HG02870 (cell line): Measurements from ENCODE around the gene BEAN1.

Experiments used
- ATAC-seq: cut with Tn5 transposase; IDR thresholded peaks from one replicate; pipeline ENCODE4 v1.9.1; 2021; ENCODE audit warnings: mild to moderate bottlenecking, moderate library complexity; ENCODE audit not compliant: unreplicated experiment

Gene BEAN1

GRCh38 chr16:66467611-66468010 lies 40.5 kb downstream of the BEAN1 start:
- no peak for ATAC-seq

GRCh38 chr16:66468321-66468965 lies 41.3 kb downstream of the BEAN1 start:
- ATAC-seq, result no peak

- no peak for ATAC-seq
Measured at GRCh38 chr16:66469291-66469946, 42.3 kb downstream of the BEAN1 start.

GRCh38 chr16:66469947-66470546 lies 43.0 kb downstream of the BEAN1 start:
- ATAC-seq, result no peak

- ATAC-seq, result no peak
Measured at GRCh38 chr16:66470556-66470955, 43.5 kb downstream of the BEAN1 start.

- no peak for ATAC-seq
Measured at GRCh38 chr16:66471264-66471663, 44.2 kb downstream of the BEAN1 start.

- no peak for ATAC-seq
Measured at GRCh38 chr16:66471716-66472393, 44.8 kb downstream of the BEAN1 start.

GRCh38 chr16:66473051-66473571 lies 46.0 kb downstream of the BEAN1 start:
- no peak for ATAC-seq

GRCh38 chr16:66473654-66474519 lies 46.8 kb downstream of the BEAN1 start:
- ATAC-seq, result no peak

GRCh38 chr16:66474750-66475199 lies 47.7 kb downstream of the BEAN1 start:
- peak; percentile 79 for ATAC-seq

GRCh38 chr16:66475232-66475631 lies 48.1 kb downstream of the BEAN1 start:
- no peak for ATAC-seq

- ATAC-seq, result peak; percentile 39
Measured at GRCh38 chr16:66476328-66477027, 49.4 kb downstream of the BEAN1 start.

GRCh38 chr16:66477028-66477515 lies 50.0 kb downstream of the BEAN1 start:
- ATAC-seq, result no peak

GRCh38 chr16:66478733-66479511 lies 51.8 kb downstream of the BEAN1 start:
- ATAC-seq, result peak; percentile 47

GRCh38 chr16:66479661-66480264 lies 52.7 kb downstream of the BEAN1 start:
- ATAC-seq, result no peak

GRCh38 chr16:66480265-66481080 lies 53.4 kb downstream of the BEAN1 start:
- ATAC-seq, result no peak

- ATAC-seq, result no peak
Measured at GRCh38 chr16:66481081-66481942, 54.2 kb downstream of the BEAN1 start.
